ENCODE data around the gene SHANK3. TPM values are rescaled to one million over a fixed set of nuclear protein-coding genes. Genes with fewer than 3 reads are reported as not detected.

Gene SHANK3
- total and polyA plus RNA-seq, 12 donors: 14.3 to 59.8 (median 24.7) TPM

DNA sequence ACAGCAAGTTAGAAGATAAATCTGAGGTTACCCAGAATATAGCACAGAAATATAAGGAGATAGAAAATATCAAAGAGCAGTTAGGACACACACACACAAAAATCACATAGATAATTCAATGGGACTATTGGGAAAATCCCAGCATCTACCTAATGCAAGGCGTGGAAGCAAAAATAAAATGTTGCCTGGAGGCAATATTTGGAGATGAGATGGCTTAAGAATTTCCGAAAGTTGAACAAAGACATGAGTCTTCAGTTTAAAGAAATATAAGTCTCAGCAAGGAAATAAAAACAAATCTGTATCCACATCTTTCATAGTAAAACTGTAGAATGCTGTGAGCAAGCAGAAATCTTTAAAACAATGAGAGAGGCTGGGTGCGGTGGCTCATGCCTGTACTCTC lies 35.9 kb downstream of the SHANK3 start:
- Histone ChIP-seq H3K4me3 (no peak overlapping the region), H3K9me3 (no peaks in the 10 kb centered on the region), H3K27ac (no peak overlapping the region), H3K36me3 (peaks cover 0 to 88% (median 0%) of the 10 kb centered on the region in 9 donors), H3K27me3 (no peaks in the 10 kb centered on the region), H3K4me1 (peaks cover 3 to 65% (median 42%) of the 10 kb centered on the region in 9 donors)
- TF ChIP-seq, protein P1, sequence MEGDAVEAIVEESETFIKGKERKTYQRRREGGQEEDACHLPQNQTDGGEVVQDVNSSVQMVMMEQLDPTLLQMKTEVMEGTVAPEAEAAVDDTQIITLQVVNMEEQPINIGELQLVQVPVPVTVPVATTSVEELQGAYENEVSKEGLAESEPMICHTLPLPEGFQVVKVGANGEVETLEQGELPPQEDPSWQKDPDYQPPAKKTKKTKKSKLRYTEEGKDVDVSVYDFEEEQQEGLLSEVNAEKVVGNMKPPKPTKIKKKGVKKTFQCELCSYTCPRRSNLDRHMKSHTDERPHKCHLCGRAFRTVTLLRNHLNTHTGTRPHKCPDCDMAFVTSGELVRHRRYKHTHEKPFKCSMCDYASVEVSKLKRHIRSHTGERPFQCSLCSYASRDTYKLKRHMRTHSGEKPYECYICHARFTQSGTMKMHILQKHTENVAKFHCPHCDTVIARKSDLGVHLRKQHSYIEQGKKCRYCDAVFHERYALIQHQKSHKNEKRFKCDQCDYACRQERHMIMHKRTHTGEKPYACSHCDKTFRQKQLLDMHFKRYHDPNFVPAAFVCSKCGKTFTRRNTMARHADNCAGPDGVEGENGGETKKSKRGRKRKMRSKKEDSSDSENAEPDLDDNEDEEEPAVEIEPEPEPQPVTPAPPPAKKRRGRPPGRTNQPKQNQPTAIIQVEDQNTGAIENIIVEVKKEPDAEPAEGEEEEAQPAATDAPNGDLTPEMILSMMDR (IDR thresholded peaks at IDR 0.05): no peak
- no peak for DNase-seq
- 97 to 98% methylated on average over 3 of the region's 3 CpGs for WGBS, 2 donors
- no peak for ATAC-seq
- intact Hi-C loops (cut with DNase I): no loop called here

DNA sequence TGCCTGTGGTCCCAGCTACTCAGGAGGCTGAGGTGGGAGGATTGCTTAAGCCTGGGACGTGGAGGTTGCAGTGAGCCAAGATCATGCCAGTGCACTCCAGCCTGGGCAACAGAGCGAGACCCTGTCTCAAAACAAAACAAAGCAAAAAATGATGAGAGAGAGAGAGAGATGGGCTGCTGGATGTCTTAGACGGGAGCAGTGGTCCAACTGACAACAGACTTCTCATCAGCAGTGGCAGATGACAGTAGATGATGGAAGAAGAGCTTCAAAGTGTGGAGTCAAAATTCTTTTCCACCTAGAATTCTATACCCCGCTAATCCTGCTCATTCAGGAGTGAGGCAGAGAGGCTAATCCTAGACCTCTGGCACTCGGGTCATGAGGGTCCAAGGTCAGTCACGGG lies 36.4 kb downstream of the SHANK3 start:
- Histone ChIP-seq H3K27ac (no peak overlapping the region), H3K9me3 (no peaks in the 10 kb centered on the region), H3K4me1 (peaks cover 5 to 65% (median 43%) of the 10 kb centered on the region in 9 donors), H3K27me3 (no peaks in the 10 kb centered on the region), H3K4me3 (no peak overlapping the region), H3K36me3 (peaks cover 0 to 83% (median 0%) of the 10 kb centered on the region in 9 donors)
- intact Hi-C loops (cut with DNase I): no loop called here
- TF ChIP-seq, protein P1 (IDR thresholded peaks at IDR 0.05): no peak
- ATAC-seq (no peak), DNase-seq (no peak)
- WGBS, 2 donors: 89 to 95% methylated on average over 6 of the region's 6 CpGs

DNA sequence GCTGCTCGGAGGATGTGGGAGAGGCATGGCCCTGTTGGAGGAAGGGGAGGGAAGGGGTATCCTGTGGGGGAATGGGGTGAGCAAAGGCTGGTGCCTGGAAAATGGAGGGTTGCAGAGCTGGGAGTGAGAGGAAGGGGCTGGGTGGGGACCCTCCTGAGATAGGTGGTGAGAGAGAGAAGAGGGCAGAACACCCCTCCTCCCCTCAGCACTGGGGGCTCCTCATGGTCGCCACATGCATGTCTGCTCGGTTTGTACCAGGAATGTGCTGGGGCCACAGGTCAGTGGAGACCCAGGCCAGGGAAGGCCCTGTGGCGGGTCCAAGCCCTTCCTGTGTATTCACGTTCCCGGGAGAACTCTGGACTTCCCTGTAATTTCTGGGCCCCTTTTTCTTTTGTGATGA lies 37.6 kb downstream of the SHANK3 start:
- Histone ChIP-seq H3K27me3 (no peaks in the 10 kb centered on the region), H3K36me3 (peaks cover 0 to 77% (median 4%) of the 10 kb centered on the region in 9 donors), H3K4me3 (no peak overlapping the region), H3K9me3 (no peaks in the 10 kb centered on the region), H3K27ac (peak overlapping the region in 1 of 10 donors; percentile 27), H3K4me1 (peaks cover 5 to 64% (median 45%) of the 10 kb centered on the region in 9 donors)
- WGBS, 2 donors: 67 to 76% methylated on average over 6 of the region's 6 CpGs
- no peak for ATAC-seq
- intact Hi-C loops (cut with DNase I): loop anchor here in 2 of 10 donors (5.0 kb wide), 2 partner anchors 73 to 83 kb away; partner anchors contain the start of gene ARSA (in 1 of the 2)
- TF ChIP-seq, protein P1 (IDR thresholded peaks at IDR 0.05): no peak
- DNase-seq: no peak

DNA sequence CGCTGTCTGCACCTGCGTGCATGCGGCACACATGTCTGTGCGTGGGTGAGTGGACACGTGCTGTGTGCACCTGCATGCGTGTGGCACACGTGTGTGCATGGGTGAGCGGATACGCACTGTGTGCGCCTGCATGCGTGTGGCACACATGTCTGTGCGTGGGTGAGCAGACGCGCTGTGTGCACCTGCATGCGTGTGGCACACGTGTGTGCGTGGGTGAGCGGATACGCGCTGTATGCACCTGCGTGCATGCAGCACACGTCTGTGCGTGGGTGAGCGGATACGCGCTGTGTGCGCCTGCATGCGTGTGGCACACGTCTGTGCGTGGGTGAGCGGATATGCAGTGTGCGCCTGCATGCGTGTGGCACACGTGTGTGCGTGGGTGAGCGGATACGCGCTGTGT lies 38.3 kb downstream of the SHANK3 start:
- Histone ChIP-seq H3K4me3 (no peak overlapping the region), H3K27me3 (no peaks in the 10 kb centered on the region), H3K4me1 (peaks cover 3 to 62% (median 39%) of the 10 kb centered on the region in 9 donors), H3K9me3 (no peaks in the 10 kb centered on the region), H3K36me3 (peaks cover 0 to 77% (median 10%) of the 10 kb centered on the region in 9 donors), H3K27ac (peak overlapping the region in 1 of 10 donors; percentile 32)
- intact Hi-C loops (cut with DNase I): loop anchor here in 2 of 10 donors (5.0 kb wide), 2 partner anchors 74 to 84 kb away; partner anchors contain the start of gene ARSA (in 1 of the 2)
- DNase-seq (no peak), ATAC-seq (no peak)
- TF ChIP-seq, protein P1 (IDR thresholded peaks at IDR 0.05): no peak
- WGBS, 2 donors: 96% methylated on average over 38 of the region's 38 CpGs

All from heart right ventricle (tissue), 16 donors.